DND-41 (cell line): ENCODE measurements around the gene RPL3.

Experiments
- ATAC-seq: fragments of 200-7000 bp; cut with Tn5 transposase; 3 replicates; pipeline ENCODE4 v1.9.1; 2021; ENCODE audit warnings: low read depth; ENCODE audit not compliant: insufficient read depth
- DNase-seq: peaks from one replicate; pipeline ENCODE4 v3.0.0-alpha.2; 2020
- H2AFZ ChIP-seq: 2 replicates; pipeline ENCODE4 v1.6.0; 2012; ENCODE audit warnings: low read depth, low read length
- H3K27ac ChIP-seq: 2 replicates; pipeline ENCODE4 v1.5.1; 2012; ENCODE audit warnings: low read length, inconsistent platforms
- H3K27me3 ChIP-seq: fragments of 200-600 bp; sonication (generic); 2 replicates; pipeline ENCODE4 v1.6.0; 2012; ENCODE audit warnings: low read length, mild to moderate bottlenecking, inconsistent platforms; ENCODE audit not compliant: insufficient read depth, poor library complexity
- H3K36me3 ChIP-seq: 2 replicates; pipeline ENCODE4 v1.5.1; 2012; ENCODE audit warnings: low read length, inconsistent platforms; ENCODE audit not compliant: insufficient read depth
- H3K4me1 ChIP-seq: 2 replicates; pipeline ENCODE4 v1.5.1; 2012; ENCODE audit warnings: mild to moderate bottlenecking, low read length; ENCODE audit not compliant: insufficient read depth
- H3K4me2 ChIP-seq: 2 replicates; pipeline ENCODE4 v1.6.0; 2012; ENCODE audit warnings: mild to moderate bottlenecking, moderate library complexity, low read length, inconsistent platforms; ENCODE audit not compliant: insufficient read depth
- H3K4me3 ChIP-seq, 2 experiments: fragments of 200-600 bp in 1 of 2; shearing (Covaris generic) in 1 of 2; 2 replicates each; pipeline ENCODE4 v1.5.1; 2012 to 2016; ENCODE audit warnings: inconsistent platforms in 2 of 2, low read length in 2 of 2, mild to moderate bottlenecking in 2 of 2, low read depth in 1 of 2, moderate library complexity in 1 of 2
- H3K79me2 ChIP-seq: 2 replicates; pipeline ENCODE4 v1.6.0; 2012; ENCODE audit warnings: low read length, inconsistent platforms; ENCODE audit not compliant: insufficient read depth
- H3K9ac ChIP-seq: 2 replicates; pipeline ENCODE4 v1.6.0; 2012; ENCODE audit warnings: low read depth, mild to moderate bottlenecking, inconsistent platforms, low read length, moderate library complexity
- H3K9me3 ChIP-seq: 2 replicates; pipeline ENCODE4 v1.5.1; 2012; ENCODE audit warnings: low read length, moderate library complexity, mild to moderate bottlenecking, inconsistent platforms; ENCODE audit not compliant: insufficient read depth, severe bottlenecking
- H4K20me1 ChIP-seq: 2 replicates; pipeline ENCODE4 v1.6.0; 2012; ENCODE audit warnings: low read length; ENCODE audit not compliant: insufficient read depth
- CTCF ChIP-seq: IDR thresholded peaks from 2 replicates; pipeline ENCODE4 v1.5.1; 2012; ENCODE audit warnings: borderline replicate concordance, low read length, moderate library complexity, mild to moderate bottlenecking; ENCODE audit not compliant: poor library complexity, severe bottlenecking; ENCODE audit errors: extremely low read depth
- EZH2 ChIP-seq: IDR thresholded peaks from 3 replicates; pipeline ENCODE4 v1.6.1; 2012; ENCODE audit warnings: borderline replicate concordance, low read depth, mild to moderate bottlenecking, moderate library complexity, low read length, inconsistent platforms; ENCODE audit not compliant: severe bottlenecking

Gene RPL3

GRCh38 chr22:39284142-39284980 is 35.1 kb downstream of the RPL3 start:
- DNase-seq = no peak
- Histone ChIP-seq H3K4me1 (no peaks in the 10 kb centered on the region), H3K27ac (no peak overlapping the region), H4K20me1 (no peaks in the 10 kb centered on the region), H3K36me3 (no peaks in the 10 kb centered on the region), H2AFZ (no peak overlapping the region), H3K4me3 (no peak overlapping the region), H3K79me2 (no peaks in the 10 kb centered on the region), H3K9ac (no peak overlapping the region), H3K9me3 (no peaks in the 10 kb centered on the region), H3K27me3 (peaks cover 3% of the 10 kb centered on the region), H3K4me2 (no peak overlapping the region)
- ATAC-seq = no peak
- TF ChIP-seq EZH2 (no peak), CTCF (no peak)

GRCh38 chr22:39283322-39284141 is 35.9 kb downstream of the RPL3 start:
- Histone ChIP-seq H2AFZ (no peak overlapping the region), H3K4me3 (no peak overlapping the region), H3K4me1 (no peaks in the 10 kb centered on the region), H3K36me3 (no peaks in the 10 kb centered on the region), H3K79me2 (no peaks in the 10 kb centered on the region), H3K4me2 (no peak overlapping the region), H3K27me3 (peaks cover 3% of the 10 kb centered on the region), H4K20me1 (no peaks in the 10 kb centered on the region), H3K9ac (no peak overlapping the region), H3K27ac (no peak overlapping the region), H3K9me3 (no peaks in the 10 kb centered on the region)
- no peak for TF ChIP-seq EZH2
- TF ChIP-seq CTCF = no peak
- DNase-seq = no peak
- ATAC-seq = no peak

DNA sequence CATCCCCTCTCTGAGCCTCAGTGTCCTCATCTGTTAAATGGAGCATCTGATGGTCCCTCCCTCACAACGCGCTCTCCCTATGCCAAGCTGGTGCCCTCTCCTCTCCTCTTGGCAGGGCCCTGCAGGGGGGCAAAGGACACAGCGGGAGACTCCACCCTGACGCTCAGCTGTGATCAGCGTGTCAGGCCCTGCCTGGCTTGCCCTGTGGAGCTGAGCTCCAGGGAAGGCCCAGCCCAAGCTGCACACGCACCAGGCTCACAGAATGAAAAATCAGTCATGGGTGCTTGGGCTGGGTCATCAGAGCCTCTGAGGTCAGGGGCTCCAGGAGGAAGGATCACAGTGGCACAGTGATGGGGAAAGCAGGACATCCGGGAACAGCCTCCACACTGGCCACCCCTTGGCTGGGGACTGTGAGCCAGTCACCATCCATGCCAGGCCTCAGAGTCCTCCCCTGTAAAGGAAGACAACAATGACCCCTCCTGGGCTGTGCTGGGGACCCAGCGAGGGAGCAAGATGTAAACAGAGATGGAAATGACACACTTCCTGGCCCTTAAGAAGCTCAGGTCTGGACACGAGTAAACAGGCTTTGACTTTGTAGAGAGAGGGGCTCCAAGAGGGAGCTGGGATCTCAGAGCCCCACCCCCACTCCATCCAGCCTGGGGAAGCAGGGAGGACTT is 36.6 kb downstream of the RPL3 start:
- H3K79me2 ChIP-seq = no peaks in the 10 kb centered on the region
- ATAC-seq = no peak
- no peak overlapping the region for H3K4me3 ChIP-seq
- H3K4me2 ChIP-seq = no peak overlapping the region
- peaks cover 3% of the 10 kb centered on the region for H3K27me3 ChIP-seq
- no peaks in the 10 kb centered on the region for H3K4me1 ChIP-seq
- TF ChIP-seq EZH2 = no peak
- TF ChIP-seq CTCF = no peak
- DNase-seq = no peak
- no peaks in the 10 kb centered on the region for H3K9me3 ChIP-seq
- H4K20me1 ChIP-seq = no peaks in the 10 kb centered on the region
- H2AFZ ChIP-seq = no peak overlapping the region
- H3K9ac ChIP-seq = no peak overlapping the region
- H3K36me3 ChIP-seq = no peaks in the 10 kb centered on the region
- H3K27ac ChIP-seq = no peak overlapping the region
